Ureter (tissue), 1 donor: ENCODE results near the gene LAMC3. TPM values are rescaled to one million over a fixed set of nuclear protein-coding genes. Genes with fewer than 3 reads are reported as not detected.
A peak's percentile ranks its signal among the peaks of the same experiment; 100 is the strongest.

Experiments
- DNase-seq: peaks from one replicate; pipeline ENCODE4 v3.0.0-alpha.2; 2020; ENCODE audit warnings: low spot score
- total RNA-seq: library from RNA; stranded (reverse); gene quantifications from one replicate; pipeline ENCODE4 v1.2.4, GENCODE V29; 2023
- donor health status: DM: yes; HTN: yes; CAD: no.

The LAMC3 gene
- total RNA-seq, 1 donor from 2014 or later = 50.6 TPM

GRCh38 chr9:131117121-131117761, 108.3 kb downstream of the LAMC3 start:
- no peak for DNase-seq

DNA sequence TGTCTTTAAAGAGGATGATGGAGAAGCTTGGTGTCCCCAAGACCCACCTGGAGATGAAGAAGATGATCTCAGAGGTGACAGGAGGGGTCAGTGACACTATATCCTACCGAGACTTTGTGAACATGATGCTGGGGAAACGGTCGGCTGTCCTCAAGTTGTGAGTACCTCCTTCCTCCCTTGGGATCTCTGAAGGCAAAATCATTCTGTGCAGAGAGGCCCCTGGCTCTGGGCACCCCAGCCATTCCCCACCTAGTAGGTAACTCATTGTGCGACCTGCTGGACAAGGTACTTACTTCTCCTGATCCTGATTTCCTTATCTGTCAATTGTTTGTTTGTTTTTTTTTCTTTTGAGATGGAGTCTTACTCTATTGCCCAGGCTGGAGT, 108.8 kb downstream of the LAMC3 start:
- no peak for DNase-seq

DNA sequence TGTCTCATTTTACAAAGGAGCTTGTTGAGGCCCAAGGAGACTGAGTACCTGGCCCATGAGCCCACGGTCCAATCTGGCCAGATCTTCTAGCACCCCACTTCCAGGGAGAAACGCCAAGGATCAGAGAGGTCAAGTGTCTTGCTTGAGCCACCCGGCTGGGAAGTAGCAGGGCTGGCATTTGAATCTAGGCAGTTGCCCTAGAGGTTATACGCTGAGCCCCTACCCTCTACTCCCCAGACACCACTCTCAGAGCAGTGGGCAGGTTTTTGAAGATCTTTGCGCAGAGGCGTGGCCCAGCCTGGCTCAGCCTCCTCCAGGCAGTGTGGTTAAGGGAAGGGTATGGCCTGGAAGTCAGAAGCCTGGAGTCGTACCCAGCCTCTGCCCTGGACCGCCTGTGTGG, 110.6 kb downstream of the LAMC3 start:
- DNase-seq = no peak

DNA sequence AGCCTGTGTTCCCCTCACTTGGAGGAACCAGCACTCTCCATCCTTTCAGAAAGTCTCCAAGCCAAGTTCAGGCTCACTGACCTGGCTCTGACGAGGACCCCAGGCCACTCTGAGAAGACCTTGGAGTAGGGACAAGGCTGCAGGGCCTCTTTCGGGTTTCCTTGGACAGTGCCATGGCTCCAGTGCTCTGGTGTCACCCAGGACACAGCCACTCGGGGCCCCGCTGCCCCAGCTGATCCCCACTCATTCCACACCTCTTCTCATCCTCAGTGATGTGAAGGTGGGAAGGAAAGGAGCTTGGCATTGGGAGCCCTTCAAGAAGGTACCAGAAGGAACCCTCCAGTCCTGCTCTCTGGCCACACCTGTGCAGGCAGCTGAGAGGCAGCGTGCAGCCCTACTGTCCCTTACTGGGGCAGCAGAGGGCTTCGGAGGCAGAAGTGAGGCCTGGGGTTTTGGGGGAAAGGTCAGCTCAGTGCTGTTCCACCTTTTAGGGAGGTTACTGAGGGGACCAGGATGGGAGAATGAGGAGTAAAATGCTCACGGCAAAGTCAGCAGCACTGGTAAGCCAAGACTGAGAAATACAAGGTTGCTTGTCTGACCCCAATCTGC, 111.8 kb downstream of the LAMC3 start:
- DNase-seq = no peak

DNA sequence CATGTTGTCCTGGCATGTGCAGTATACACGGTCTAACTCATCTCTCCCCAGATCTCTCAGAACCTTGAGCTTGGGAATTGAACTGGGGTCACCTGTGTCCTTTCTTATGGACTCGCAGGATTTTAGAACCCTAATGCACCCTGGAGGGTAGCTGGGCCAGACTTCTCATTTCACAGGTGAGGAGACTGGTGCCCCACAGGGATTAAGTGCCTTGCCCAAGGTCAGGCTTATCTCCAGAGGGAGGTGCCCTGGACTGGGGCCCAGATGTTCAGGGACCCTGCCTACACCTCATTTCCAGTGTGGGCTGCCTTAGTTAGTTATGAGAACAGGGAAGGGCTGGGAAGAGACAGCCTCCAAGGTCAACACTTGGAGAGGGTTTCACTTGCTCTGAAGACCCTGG, 112.4 kb downstream of the LAMC3 start:
- DNase-seq = no peak

DNA sequence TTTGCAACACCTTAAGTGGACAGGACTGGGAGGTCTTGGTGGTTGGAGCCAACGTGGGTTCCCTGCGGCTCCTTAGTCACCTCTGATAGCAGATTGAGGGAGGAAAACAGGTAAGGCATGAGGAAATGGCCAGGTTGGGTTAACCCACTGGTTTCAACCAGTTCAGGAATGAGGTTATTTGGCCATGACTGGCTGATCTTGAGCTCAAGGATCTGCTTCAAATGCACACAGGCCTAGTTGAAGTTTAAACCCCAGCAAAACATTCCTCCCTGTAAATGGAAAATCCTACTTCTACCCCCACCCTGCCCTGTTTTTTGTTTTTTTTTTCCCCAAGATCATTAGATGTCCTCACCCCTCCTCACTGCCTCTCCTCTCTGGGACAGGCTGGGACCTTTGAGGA, 113.2 kb downstream of the LAMC3 start:
- DNase-seq = no peak

GRCh38 chr9:131125038-131125287, 116.0 kb downstream of the LAMC3 start:
- DNase-seq = no peak

DNA sequence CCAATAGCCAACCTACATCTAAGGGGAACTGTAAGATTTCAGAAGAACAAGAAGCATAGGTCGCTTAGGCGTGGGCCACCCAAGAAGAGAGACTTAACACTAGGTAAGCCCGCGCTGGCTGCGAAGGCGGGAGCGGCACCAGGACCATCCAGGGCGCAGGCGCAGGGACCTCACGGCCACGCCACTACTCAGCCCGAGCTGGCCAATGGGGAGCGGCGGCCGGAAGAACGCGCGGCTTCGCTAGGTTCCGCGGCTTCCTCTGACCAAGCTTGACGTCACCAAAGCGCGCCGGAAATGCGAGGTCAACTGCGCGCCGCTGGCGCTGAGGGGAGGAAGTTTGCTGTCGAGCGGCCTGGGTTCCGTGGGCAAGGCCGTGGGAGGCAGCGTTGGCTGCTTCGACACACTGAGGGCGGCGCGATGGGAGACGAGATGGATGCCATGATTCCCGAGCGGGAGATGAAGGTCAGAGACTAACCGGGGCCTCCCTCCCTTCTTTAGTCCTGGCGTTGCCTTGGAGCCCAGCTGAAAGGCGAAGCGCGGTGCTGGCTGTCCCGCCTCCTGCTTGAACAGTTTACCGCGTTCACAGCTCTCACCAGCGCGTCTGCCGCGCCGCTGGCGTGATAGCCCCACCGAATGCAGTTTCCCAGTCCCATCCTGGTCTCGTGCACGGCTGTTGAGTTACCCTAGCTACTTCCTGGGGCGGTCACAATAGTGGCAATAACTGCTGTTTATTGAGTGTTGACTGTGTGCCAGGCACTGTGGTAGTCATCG, 116.5 kb downstream of the LAMC3 start, which contains the start of gene NUP214:
Gene NUP214, plus strand, starts transcription at position 299 of the 771 bp plus-strand sequence. Its CDS starts 119 bp downstream, at position 418.
- DNase-seq = peak; percentile 99

GRCh38 chr9:131126059-131126426, 117.1 kb downstream of the LAMC3 start:
- DNase-seq = no peak

DNA sequence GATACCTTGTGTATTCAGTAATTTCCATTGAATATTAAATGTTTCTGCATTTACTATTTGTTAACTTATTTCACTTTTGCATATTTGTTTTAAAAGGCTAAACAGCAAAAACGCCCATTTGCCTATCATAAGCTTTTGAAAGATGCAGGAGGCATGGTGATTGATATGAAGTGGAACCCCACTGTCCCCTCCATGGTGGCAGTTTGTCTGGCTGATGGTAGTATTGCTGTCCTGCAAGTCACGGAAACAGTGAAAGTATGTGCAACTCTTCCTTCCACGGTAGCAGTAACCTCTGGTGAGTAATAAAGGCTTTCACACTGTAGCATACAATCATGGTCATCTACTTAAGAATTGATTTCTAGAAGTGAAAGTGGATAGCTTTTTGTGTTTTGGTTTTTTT, 120.2 kb downstream of the LAMC3 start:
- no peak for DNase-seq

GRCh38 chr9:131138676-131139075, 129.7 kb downstream of the LAMC3 start:
- DNase-seq = no peak

- DNase-seq = no peak
These were observed 131.1 kb downstream of the LAMC3 start for GRCh38 chr9:131140112-131140511.

DNA sequence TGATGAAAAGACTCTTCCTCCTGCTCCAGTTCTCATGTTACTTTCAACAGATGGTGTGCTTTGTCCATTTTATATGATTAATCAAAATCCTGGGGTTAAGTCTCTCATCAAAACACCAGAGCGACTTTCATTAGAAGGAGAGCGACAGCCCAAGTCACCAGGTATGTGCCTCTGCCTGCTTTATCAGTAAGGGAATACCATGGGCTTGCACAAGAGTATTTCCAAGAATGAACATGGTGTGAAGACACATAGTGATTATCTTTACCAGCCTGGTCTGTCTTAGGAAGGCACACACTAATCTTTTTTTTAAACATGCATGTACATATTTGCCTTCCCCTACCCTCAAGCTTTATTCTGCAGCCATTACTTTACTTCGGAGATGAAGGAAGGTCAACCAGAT, 131.6 kb downstream of the LAMC3 start:
- DNase-seq = no peak

DNA sequence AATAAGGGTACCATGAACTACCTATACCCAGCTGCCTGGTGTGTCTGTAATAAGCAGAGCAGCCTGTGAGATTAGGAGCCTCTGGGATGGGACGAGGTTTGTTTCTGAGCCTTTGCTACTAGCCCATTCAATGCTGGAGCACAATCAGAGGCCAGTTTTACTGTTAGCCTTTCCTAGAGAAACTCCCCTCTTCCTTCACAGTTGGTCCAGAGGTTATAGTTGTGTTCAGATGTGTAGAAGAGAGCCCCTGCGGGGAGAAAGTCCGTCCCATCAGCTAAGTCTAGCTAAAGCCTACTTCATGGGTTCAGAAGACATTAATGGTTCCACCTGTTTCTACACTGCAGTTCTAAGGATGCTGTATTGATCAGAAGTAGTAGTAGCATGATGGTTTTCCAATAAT, 133.2 kb downstream of the LAMC3 start:
- no peak for DNase-seq

Other genes starting within 250 kb of the LAMC3 start
- 72.6 TPM for gene ABL1, start 173.9 kb upstream of the LAMC3 start, total RNA-seq
- gene QRFP, start 112.4 kb upstream of the LAMC3 start, total RNA-seq = not detected
- gene FIBCD1, start 69.9 kb upstream of the LAMC3 start, total RNA-seq = not detected
- gene AIF1L, start 87.4 kb downstream of the LAMC3 start, total RNA-seq = 13.2 TPM
- gene NUP214, start 116.4 kb downstream of the LAMC3 start, total RNA-seq = 83.3 TPM